HG02588 (cell line): Measurements from ENCODE around the gene RPAP2.
A peak's percentile ranks its signal among the peaks of the same experiment; 100 is the strongest.
"Not testable (repeated sequence)": the region's sequence is repeated elsewhere in the genome, so short reads cannot be mapped to it uniquely, and the experiment has no call there.

Experiments used
- ATAC-seq: cut with Tn5 transposase; IDR thresholded peaks from one replicate; pipeline ENCODE4 v1.9.1; 2021; ENCODE audit warnings: mild to moderate bottlenecking, moderate library complexity; ENCODE audit not compliant: unreplicated experiment

The RPAP2 gene

GRCh38 chr1:92298573-92299476 is at the start of gene RPAP2, which contains the start of gene GLMN:
TSS of gene RPAP2 (plus strand) at chr1:92299059. CDS start at chr1:92299074, 15 bp downstream.
TSS of gene GLMN (minus strand) at chr1:92298987. CDS start at chr1:92297999, 988 bp downstream.
- ATAC-seq: peak; percentile 99

GRCh38 chr1:92254714-92255113 is 44.1 kb upstream of the RPAP2 start:
- ATAC-seq: not testable (repeated sequence)

GRCh38 chr1:92259350-92259749 is 39.5 kb upstream of the RPAP2 start:
- ATAC-seq: no peak

DNA sequence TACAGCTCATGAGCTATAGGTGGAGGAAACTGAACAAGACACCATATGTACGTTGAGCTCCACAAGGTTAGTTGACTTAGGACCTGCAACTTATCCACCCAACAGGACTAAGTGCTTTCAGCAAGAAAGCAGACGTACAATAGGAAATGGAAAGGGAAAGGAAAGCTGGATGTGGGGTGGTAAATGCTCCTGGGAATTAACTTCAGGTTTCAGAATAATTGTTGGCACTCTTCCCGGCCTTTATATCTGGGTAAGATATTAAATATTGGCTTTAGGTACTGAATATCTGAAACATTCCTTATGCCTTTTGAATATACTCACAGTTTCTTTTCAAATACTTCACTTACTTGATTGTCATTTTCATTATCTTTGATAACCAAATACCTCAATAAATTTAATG is 36.3 kb upstream of the RPAP2 start:
- ATAC-seq: no peak

GRCh38 chr1:92273039-92273438 is 25.8 kb upstream of the RPAP2 start:
- no peak for ATAC-seq

DNA sequence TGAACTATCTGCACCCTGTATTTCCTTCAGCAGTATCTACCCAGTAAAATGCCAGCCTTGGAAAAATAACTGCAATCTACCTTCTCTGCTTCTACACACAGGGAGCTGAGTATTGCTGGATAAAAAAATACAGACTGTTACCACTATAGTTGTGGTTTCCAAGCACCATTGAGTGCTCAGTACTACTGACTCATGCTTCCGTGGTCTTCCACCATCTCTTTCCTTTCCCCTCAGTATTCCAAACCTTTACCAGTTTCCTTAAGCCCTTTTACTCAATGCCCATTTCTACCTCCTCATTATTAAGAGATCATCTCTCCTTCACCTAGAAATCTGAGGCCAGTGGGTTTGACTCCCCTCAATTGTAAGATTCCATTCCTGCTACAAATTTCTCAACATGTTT is 23.9 kb upstream of the RPAP2 start:
- ATAC-seq: no peak

DNA sequence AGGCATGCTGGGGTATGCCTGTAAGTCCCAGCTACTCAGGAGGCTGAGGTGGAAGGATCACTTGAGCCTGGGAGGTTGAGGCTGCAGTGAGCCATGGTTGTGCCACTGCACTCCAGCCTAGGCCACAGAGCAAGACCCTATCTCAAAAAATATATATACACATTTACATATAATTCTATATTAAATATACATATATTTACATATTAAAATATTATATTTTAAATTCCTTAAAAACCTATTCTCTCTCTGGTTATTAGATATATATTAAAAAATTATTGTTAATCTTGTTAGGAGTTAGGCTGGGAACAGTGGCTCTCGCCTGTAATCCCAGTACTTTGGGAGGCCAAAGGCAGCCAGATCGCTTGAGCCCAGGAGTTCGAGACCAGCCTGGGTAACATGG is 22.8 kb upstream of the RPAP2 start:
- no peak for ATAC-seq

- ATAC-seq: no peak
Measured at GRCh38 chr1:92277105-92277723, 21.6 kb upstream of the RPAP2 start.

DNA sequence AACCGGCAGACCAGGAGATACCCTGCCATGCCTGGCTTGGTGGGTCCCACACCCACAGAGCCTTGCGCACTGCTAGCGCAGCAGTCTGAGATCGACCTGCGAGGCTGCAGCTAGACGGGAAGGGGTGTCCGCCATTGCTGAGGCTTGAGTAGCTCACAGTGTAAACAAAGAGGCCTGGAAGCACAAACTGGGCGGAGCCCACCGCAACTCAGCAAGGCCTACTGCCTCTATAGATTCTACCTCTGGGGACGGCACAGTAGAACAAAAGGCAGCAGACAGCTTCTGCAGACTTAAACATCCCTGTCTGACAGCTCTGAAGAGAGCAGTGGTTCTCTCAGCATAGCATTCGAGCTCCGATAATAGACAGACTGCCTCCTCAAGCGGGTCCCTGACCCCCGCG is 19.1 kb upstream of the RPAP2 start:
- not testable (repeated sequence) for ATAC-seq

DNA sequence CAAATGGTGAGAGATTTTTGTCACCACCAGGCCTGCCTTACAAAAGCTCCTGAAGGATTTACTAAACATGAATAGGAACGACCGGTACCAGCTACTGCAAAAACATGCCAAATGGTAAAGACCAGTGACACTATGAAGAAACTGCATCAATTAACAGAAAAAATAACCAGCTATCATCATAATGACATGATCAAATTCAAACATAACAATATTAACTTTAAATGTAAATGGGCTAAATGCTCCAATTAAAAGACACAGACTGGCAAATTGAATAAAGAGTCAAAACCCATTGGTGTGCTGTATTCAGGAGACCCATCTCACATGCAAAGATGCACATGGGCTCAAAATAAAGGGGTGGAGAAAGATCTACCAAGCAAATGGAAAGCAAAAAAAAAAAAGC is 17.4 kb upstream of the RPAP2 start:
- not testable (repeated sequence) for ATAC-seq

GRCh38 chr1:92291372-92291999 is 7.4 kb upstream of the RPAP2 start:
- ATAC-seq: no peak

DNA sequence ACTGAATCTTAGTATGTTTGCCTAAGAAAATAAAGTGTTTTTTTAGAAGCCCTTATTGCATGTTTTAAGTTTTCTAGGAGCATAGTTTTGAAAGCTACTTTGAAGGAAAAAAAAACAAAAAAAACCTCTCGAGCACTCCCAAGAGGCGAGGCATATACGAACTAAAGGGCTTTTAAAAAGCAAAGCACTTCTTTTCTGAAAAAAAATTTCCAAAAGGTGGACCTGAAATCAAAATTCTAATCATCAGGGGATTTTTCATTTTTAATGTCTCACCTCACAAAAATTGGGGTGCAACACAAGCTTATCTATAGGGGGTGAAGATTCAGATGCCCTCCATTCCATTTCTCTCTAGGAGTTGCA is 666 bp upstream of the RPAP2 start:
- no peak for ATAC-seq

GRCh38 chr1:92299477-92300150 is 755 bp downstream of the RPAP2 start:
- no peak for ATAC-seq

DNA sequence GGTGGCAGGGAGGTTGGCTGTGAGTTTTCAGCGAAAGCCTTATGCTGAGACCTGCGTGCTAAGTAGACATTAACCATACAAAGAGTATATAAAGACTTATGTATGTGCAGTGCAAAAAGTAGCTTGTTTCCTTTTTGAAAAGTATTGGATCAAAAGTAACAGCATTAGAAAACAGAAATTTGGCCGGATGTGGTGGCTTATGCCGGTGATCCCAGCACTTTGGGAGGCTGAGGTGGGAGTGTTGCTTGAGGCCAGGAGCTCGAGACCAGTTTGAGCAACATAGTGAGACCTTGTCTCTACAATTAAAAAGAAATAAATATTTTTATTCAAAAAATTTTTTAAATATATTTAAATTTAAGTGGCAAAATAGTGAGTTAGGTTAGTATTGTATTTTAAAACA is 2.2 kb downstream of the RPAP2 start:
- no peak for ATAC-seq

DNA sequence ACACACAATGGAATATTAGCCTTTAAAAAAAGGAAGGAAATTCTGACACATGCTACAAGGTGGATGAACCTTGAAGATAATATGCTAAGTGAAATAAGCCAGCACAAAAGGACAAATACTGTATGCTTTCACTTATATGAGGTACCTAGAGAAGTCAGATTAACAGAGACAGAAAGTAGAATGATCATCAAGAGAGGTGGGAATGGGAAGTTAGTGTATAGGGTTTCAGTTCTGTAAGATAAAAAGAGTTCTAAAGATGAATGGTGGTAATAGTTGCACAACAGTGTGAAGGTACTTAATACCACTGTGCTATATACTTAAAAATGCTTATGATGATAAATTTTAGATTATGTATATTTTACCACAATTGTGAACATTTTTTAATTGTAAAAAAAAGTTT is 7.2 kb downstream of the RPAP2 start:
- ATAC-seq: no peak

DNA sequence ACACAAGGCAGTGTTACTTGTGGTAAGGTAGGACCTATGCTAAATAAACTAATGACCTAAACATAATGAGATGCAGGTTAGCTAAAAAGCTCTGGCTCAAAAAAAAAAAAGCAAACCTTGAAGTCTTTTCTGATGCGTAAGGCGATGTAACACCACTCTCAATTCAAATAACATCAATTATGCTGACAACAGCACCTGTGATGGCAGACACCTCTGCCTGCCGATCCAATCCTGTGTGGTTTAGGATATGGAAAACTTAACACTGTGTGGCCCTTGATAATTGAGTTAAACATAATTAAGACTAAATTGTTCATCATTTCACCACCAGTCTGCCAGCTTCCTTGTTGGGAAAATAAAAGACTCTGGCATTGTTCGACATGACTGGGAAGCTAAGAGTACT is 9.1 kb downstream of the RPAP2 start:
- ATAC-seq: no peak

- no peak for ATAC-seq
Measured at GRCh38 chr1:92310185-92310597, 11.3 kb downstream of the RPAP2 start.

DNA sequence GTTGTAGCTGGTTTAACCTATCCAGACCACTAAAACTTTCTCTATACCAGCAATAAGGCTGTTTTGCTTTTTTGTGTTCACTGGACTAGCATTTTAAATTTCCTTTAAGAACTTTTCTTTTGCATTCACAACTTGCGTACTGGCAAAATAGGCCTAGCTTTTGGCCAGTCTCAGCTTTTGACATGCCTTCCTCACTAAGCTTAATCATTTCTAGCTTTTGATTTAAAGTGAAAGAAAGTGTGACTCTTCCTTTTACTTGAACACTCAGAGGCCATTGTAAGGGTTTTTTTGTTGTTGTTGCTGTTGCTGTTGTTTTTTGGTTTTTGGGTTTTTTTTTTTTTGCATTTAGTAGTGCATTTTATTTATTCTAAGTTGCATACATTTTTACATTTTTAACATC is 15.2 kb downstream of the RPAP2 start:
- no peak for ATAC-seq

- ATAC-seq: no peak
Measured at GRCh38 chr1:92315766-92316599, 17.1 kb downstream of the RPAP2 start.

DNA sequence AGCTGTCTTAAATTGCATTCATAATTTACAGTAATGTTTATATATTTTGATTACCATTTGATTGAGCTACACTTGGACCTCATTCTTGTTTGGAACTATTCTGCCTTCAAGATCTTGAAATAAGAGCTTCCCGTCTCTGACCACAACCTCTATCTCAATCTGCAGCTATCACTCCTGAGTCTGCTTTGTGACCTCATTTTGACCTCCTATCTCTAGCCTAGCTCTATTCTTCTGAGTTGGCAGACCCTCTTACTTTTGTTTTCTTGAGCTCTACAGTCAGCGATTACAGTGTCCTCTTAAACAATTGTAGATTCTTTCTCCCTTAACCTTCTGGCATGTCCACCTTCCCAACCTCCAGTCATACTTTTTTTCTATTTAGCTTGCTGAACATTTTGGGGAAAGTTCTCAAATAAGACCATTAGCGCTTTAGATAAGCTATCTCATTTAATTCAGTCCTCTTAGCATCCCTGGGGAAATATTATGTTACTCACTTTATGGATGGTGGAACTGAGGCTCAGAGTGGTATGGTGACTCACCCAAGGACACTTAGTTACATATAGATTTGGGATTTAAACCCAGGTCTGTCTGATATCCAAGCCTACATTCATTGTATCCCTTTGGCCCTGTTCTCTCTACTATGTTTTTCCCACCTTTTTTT is 19.1 kb downstream of the RPAP2 start:
- no peak for ATAC-seq
